Measurements from ENCODE around the gene TMEM150A. TPM values are rescaled to one million over a fixed set of nuclear protein-coding genes. Genes with fewer than 3 reads are reported as not detected.
A peak's percentile ranks its signal among the peaks of the same experiment; 100 is the strongest.
"Not testable (repeated sequence)": the region's sequence is repeated elsewhere in the genome, so short reads cannot be mapped to it uniquely, and the experiment has no call there.

TMEM150A gene
- total RNA-seq, 1 donor = 3.1 TPM

GRCh38 chr2:85601771-85602475 lies 575 bp downstream of the TMEM150A start:
- Histone ChIP-seq H3K4me3 (ENCODE audit: low read length) (peak overlapping the region; percentile 83), H3K9me3 (ENCODE audit: low read depth, low read length) (no peaks in the 10 kb centered on the region), H3K4me1 (ENCODE audit: insufficient read depth, low read length) (peaks cover 48% of the 10 kb centered on the region), H3K27me3 (ENCODE audit: insufficient read depth, low read length) (no peaks in the 10 kb centered on the region)

DNA sequence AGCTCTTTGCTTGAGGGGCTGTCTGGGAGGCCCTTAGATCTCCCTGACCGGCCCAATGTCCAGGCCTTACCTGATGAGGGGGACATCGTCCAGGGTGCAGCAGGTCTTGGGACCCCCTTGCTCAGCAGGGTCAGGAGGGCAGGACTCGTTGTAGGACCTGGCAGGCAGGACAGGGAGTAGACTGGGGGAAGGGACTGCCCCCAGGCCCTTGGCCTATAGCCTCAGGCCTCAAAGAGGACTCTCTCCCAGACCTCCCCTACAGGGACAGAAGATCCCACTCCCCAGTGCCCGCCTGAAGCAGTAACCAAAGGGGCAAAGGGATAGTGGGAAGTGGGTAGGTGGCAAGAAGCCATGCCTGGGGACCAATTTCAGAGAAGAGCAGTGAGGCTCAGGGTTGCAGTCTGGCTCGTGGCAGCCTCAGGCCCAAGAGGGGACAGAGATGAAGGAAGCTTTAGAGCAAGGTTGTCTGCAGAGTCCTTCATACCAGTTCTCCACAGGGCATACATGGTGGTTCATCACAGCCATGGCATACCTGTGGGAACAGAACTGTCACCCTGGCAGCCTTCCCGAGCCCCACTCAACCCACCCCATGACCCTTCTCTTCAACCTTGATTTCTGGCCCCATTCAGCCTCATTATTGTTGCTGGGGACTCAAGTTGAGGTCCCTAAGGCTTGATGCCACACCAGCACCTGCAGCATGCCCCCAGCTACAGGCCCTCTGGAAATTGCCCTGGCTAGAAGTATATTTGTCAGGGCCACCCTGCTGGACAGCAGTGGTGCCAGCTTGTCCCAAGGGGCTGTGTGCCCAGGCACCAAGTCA lies 1.3 kb downstream of the TMEM150A start:
- Histone ChIP-seq H3K4me3 (ENCODE audit: low read length) (no peak overlapping the region), H3K4me1 (ENCODE audit: insufficient read depth, low read length) (peaks cover 52% of the 10 kb centered on the region)

GRCh38 chr2:85600235-85600575 lies 2.3 kb downstream of the TMEM150A start:
- Histone ChIP-seq H3K4me3 (ENCODE audit: low read length) (no peak overlapping the region), H3K4me1 (ENCODE audit: insufficient read depth, low read length) (peaks cover 49% of the 10 kb centered on the region), H3K27me3 (ENCODE audit: insufficient read depth, low read length) (no peaks in the 10 kb centered on the region), H3K9me3 (ENCODE audit: low read depth, low read length) (no peaks in the 10 kb centered on the region)

More for the DNA sequence above, 1.3 kb downstream of the TMEM150A start:
- Histone ChIP-seq H3K9me3 (ENCODE audit: low read depth, low read length) (no peaks in the 10 kb centered on the region), H3K27me3 (ENCODE audit: insufficient read depth, low read length) (no peaks in the 10 kb centered on the region)

DNA sequence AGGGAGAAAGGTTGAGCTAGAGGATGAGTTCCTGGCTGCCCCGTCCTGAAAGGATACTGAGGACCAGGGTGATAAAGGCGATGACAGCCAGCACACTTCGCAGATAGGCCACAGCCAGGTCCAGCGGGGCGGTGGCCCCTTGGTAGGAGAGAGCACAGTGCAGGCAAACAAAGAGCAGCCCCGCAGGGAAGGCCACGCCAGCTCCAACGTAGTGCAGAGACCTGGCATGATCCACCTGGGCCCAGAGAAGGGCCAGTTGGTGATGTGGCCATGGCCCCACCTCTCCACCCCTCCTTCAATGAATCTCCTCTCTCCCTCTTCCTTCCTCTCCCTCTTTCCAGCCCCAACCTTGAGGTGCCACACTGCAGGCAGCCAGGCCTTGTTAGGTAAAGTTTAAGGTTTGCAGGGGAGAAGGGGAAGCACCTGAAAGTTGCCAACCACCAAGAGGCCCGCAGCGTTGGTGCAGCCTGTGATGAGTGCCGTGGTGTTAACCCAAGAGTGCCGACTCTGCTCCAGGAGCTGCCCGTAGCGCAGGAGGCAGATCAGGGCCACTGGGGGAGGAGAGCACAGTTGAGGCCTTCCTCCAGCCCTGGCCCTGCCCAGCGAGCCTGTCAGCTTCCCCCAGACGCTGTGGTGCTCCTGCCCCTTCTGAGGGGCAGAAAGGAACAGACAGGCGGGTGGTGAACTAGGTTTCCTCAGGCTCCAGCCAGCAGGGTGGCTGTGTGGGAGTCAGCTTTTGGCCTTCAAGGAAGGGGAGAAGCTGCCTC lies 2.8 kb downstream of the TMEM150A start:
- no peaks in the 10 kb centered on the region for H3K27me3 ChIP-seq (ENCODE audit: insufficient read depth, low read length)
- no peaks in the 10 kb centered on the region for H3K9me3 ChIP-seq (ENCODE audit: low read depth, low read length)
- H3K4me1 ChIP-seq (ENCODE audit: insufficient read depth, low read length) = peaks cover 51% of the 10 kb centered on the region
- no peak overlapping the region for H3K4me3 ChIP-seq (ENCODE audit: low read length)

DNA sequence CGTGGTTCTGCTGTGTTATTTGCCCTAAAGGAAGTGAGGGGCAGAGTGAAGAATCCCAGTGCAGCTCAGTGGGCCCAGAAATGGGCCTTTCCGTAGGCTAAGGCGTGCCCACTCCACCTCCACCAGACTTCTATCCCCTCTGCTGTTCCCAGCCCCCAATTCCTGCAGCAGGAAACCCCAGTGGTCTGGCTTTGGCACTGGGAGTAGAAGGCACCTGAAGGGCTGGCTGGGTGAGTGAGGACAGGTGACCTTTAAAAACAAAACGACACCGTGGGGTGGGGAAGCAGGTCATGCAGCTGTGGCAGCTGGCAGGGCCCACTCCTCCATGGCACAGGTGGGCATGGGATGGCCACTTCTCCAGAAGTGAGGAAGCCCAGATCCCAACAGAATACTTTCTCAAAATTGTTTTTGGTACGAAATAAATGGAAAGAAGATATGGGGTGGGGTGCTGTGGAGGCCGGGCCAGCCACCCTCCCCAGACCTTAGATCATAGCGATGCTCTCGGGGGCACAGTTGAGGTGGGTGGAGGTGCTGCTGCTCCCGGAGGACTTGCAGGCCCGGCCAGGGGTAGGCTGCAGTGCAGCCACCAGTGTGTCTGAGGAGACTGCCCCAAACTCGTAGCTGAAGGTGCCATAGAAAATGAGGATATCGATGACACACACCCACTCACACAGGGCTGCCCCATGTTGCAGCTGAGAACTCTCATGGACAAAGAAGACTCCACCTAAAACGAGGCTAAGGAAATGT lies 3.7 kb downstream of the TMEM150A start:
- Histone ChIP-seq H3K9me3 (ENCODE audit: low read depth, low read length) (no peaks in the 10 kb centered on the region), H3K4me3 (ENCODE audit: low read length) (no peak overlapping the region), H3K4me1 (ENCODE audit: insufficient read depth, low read length) (peaks cover 50% of the 10 kb centered on the region)

GRCh38 chr2:85597241-85597640 lies 5.3 kb downstream of the TMEM150A start:
- Histone ChIP-seq H3K4me3 (ENCODE audit: low read length) (no peak overlapping the region), H3K4me1 (ENCODE audit: insufficient read depth, low read length) (peaks cover 39% of the 10 kb centered on the region), H3K9me3 (ENCODE audit: low read depth, low read length) (no peaks in the 10 kb centered on the region), H3K27me3 (ENCODE audit: insufficient read depth, low read length) (no peaks in the 10 kb centered on the region)

More for the DNA sequence above, 3.7 kb downstream of the TMEM150A start:
- no peaks in the 10 kb centered on the region for H3K27me3 ChIP-seq (ENCODE audit: insufficient read depth, low read length)

GRCh38 chr2:85596486-85597143 lies 5.9 kb downstream of the TMEM150A start:
- peak overlapping the region; percentile 97 for H3K4me3 ChIP-seq (ENCODE audit: low read length)
- H3K4me1 ChIP-seq (ENCODE audit: insufficient read depth, low read length) = peaks cover 38% of the 10 kb centered on the region
- H3K27me3 ChIP-seq (ENCODE audit: insufficient read depth, low read length) = no peaks in the 10 kb centered on the region
- no peaks in the 10 kb centered on the region for H3K9me3 ChIP-seq (ENCODE audit: low read depth, low read length)

- Histone ChIP-seq H3K4me3 (ENCODE audit: low read length) (peak overlapping the region; percentile 97), H3K27me3 (ENCODE audit: insufficient read depth, low read length) (no peaks in the 10 kb centered on the region), H3K9me3 (ENCODE audit: low read depth, low read length) (no peaks in the 10 kb centered on the region), H3K4me1 (ENCODE audit: insufficient read depth, low read length) (peaks cover 44% of the 10 kb centered on the region)
These were observed 6.5 kb downstream of the TMEM150A start for GRCh38 chr2:85596026-85596333.

DNA sequence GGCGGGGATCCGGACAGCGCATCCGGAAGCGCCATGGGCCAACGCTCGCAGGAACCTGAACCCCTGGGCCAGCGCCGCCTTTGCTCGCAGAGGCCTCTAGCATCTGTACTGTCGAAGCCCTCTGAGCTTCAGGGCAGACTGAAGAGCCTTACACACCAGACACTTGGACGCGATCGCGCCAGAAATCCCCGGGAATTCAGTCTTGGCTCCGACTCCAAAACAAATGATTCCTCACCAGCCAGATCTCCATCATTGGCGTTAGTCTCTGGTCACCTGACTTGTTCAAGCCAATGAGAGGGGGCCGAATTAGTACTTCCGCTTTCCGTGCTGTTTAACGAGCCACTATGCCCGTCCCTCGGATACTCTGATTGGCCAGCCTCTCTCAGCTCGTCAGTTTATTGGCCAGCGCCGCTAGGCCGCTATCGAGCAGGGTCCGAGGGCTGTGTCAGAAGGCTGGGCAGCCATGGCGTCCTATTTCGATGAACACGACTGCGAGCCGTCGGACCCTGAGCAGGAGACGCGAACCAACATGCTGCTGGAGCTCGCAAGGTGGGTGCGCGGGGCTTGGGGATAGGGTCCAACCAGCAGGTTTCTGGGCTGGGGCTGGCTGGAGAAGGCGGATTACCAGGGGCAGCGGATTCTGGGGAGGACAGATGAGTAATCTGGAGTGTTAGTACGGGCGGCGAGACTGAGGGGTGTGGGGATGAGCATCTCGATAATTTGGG lies 7.0 kb downstream of the TMEM150A start, which contains the start of gene RNF181:
Gene RNF181, plus strand, starts transcription at position 445 of the 725 bp plus-strand sequence. Its CDS starts 19 bp downstream, at position 464.
- no peaks in the 10 kb centered on the region for H3K27me3 ChIP-seq (ENCODE audit: insufficient read depth, low read length)
- peaks cover 49% of the 10 kb centered on the region for H3K4me1 ChIP-seq (ENCODE audit: insufficient read depth, low read length)
- H3K9me3 ChIP-seq (ENCODE audit: low read depth, low read length) = no peaks in the 10 kb centered on the region
- H3K4me3 ChIP-seq (ENCODE audit: low read length) = peak within 1 kb of the TSS; percentile 97

GRCh38 chr2:85594715-85595300 lies 7.7 kb downstream of the TMEM150A start:
- Histone ChIP-seq H3K4me3 (ENCODE audit: low read length) (peak overlapping the region; percentile 97), H3K27me3 (ENCODE audit: insufficient read depth, low read length) (no peaks in the 10 kb centered on the region), H3K4me1 (ENCODE audit: insufficient read depth, low read length) (peaks cover 55% of the 10 kb centered on the region)

GRCh38 chr2:85593023-85593422 lies 9.5 kb downstream of the TMEM150A start:
- no peaks in the 10 kb centered on the region for H3K9me3 ChIP-seq (ENCODE audit: low read depth, low read length)
- H3K4me1 ChIP-seq (ENCODE audit: insufficient read depth, low read length) = peaks cover 69% of the 10 kb centered on the region
- no peak overlapping the region for H3K4me3 ChIP-seq (ENCODE audit: low read length)
- H3K27me3 ChIP-seq (ENCODE audit: insufficient read depth, low read length) = no peaks in the 10 kb centered on the region

More at GRCh38 chr2:85594715-85595300, 7.7 kb downstream of the TMEM150A start:
- no peaks in the 10 kb centered on the region for H3K9me3 ChIP-seq (ENCODE audit: low read depth, low read length)

DNA sequence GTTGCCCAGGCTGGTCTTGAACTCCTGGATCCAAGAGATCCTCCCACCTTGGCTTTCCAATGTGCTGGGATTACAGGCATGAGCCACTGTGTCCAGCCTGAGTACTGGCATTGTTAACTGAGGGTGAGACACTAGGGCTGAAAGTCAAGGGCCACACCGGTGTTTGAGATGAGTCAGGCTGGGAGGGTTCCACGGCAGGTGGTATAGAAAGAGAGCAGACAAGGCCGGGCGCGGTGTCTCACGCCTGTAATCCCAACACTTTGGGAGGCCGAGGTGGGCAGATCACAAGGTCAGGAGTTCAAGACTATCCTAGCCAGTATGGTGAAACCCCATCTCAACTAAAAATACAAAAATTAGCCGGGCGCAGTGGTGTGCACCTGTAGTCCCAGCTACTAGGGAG lies 10.2 kb downstream of the TMEM150A start:
- not testable (repeated sequence) for H3K9me3 ChIP-seq (ENCODE audit: low read depth, low read length); H3K4me3 ChIP-seq (ENCODE audit: low read length); H3K27me3 ChIP-seq (ENCODE audit: insufficient read depth, low read length)
- peaks cover 76% of the 10 kb centered on the region for H3K4me1 ChIP-seq (ENCODE audit: insufficient read depth, low read length)

DNA sequence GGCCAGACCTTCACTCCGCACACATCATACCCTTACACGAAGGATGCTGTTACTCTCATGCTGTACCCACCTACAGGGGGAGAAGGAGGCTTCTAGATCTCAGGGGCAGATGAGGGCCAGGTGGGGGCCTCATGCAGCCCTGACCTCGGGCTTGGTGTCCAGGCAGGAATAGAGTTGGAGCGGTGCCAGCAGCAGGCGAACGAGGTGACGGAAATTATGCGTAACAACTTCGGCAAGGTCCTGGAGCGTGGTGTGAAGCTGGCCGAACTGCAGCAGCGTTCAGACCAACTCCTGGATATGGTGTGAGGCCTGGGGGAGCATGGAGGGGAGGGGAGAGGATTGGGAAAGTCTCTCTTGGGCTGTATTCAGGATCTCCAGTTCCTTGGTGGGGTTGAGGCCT lies 10.9 kb downstream of the TMEM150A start:
- Histone ChIP-seq H3K4me1 (ENCODE audit: insufficient read depth, low read length) (peaks cover 76% of the 10 kb centered on the region), H3K4me3 (ENCODE audit: low read length) (no peak overlapping the region), H3K27me3 (ENCODE audit: insufficient read depth, low read length) (no peaks in the 10 kb centered on the region), H3K9me3 (ENCODE audit: low read depth, low read length) (no peaks in the 10 kb centered on the region)

Data from mononuclear cell (primary cell).